K562 (cell line): Measurements from ENCODE around the gene CCDC136. TPM values are rescaled to one million over a fixed set of nuclear protein-coding genes. Genes with fewer than 3 reads are reported as not detected.

Experiments
- BCLAF1 ChIP-seq, 2 experiments: fragments of 450-650 bp in 1 of 2; IDR thresholded peaks; 2 replicates each; pipeline ENCODE4 v1.6.1; 2011 to 2017; ENCODE audit warnings: low read depth in 2 of 2, antibody characterized with exemption in 1 of 2, borderline replicate concordance in 1 of 2, low read length in 1 of 2, mild to moderate bottlenecking in 1 of 2, mixed read lengths in 1 of 2; ENCODE audit not compliant: control insufficient read depth in 1 of 2
- DNMT1 ChIP-seq: fragments of 450-650 bp; IDR thresholded peaks from 2 replicates; pipeline ENCODE4 v1.6.1; 2016; ENCODE audit warnings: antibody characterized with exemption, mild to moderate bottlenecking
- E2F1 ChIP-seq: sonication (generic); formaldehyde crosslinking; IDR thresholded peaks from 2 replicates; pipeline ENCODE4 v1.8.1; 2023; ENCODE audit warnings: mild to moderate bottlenecking, missing genetic modification reagents, moderate library complexity
- MTF1 ChIP-seq: fragments of 250-450 bp; sonication (Bioruptor Pico); IDR thresholded peaks from 2 replicates; pipeline ENCODE4 v1.9.0; 2021; ENCODE audit warnings: moderate library complexity, mild to moderate bottlenecking, inconsistent platforms, borderline replicate concordance
- NBN ChIP-seq: fragments of 450-650 bp; IDR thresholded peaks from 2 replicates; pipeline ENCODE4 v1.6.1; 2016; ENCODE audit warnings: low read depth, mild to moderate bottlenecking
- PRPF4 ChIP-seq: fragments of 200-400 bp; formaldehyde crosslinking; IDR thresholded peaks from one replicate; pipeline ENCODE4 v1.6.1; 2017; ENCODE audit warnings: low read length, low read depth, mild to moderate bottlenecking; ENCODE audit not compliant: insufficient read depth, poor library complexity, severe bottlenecking
- PYGO2 ChIP-seq: fragments of 450-650 bp; IDR thresholded peaks from 2 replicates; pipeline ENCODE4 v1.6.1; 2016; ENCODE audit warnings: mild to moderate bottlenecking, missing genetic modification characterization, moderate library complexity, missing compliant biosample characterization
- TEAD1 ChIP-seq, 2 experiments: fragments of 450-650 bp in 1 of 2; sonication (generic) in 1 of 2; formaldehyde crosslinking; IDR thresholded peaks; 2 replicates each; pipeline versions ENCODE4 v1.4.0 to v1.8.0; 2020 to 2022; ENCODE audit warnings: mild to moderate bottlenecking in 2 of 2, missing genetic modification reagents in 1 of 2
- ZBTB40 ChIP-seq, 2 experiments: fragments of 450-650 bp in 1 of 2; sonication (generic) in 1 of 2; formaldehyde crosslinking in 1 of 2; IDR thresholded peaks; 2 replicates each; pipeline versions ENCODE4 v1.7.1 to v1.9.0; 2016 to 2022; ENCODE audit warnings: inconsistent platforms in 1 of 2, mild to moderate bottlenecking in 1 of 2, missing genetic modification reagents in 1 of 2
- ZNF23 ChIP-seq: fragments of 250-450 bp; sonication (Bioruptor Pico); IDR thresholded peaks from 2 replicates; pipeline ENCODE4 v1.4.0; 2020; ENCODE audit warnings: mild to moderate bottlenecking
- ZNF696 ChIP-seq: fragments of 250-450 bp; sonication (Bioruptor Pico); conservative IDR thresholded peaks from 2 replicates; pipeline ENCODE4 v1.4.0; 2020; ENCODE audit warnings: mild to moderate bottlenecking, moderate library complexity
- polyA plus RNA-seq, 8 experiments: library from polyadenylated mRNA; depleted of rRNA in 4 of 8; stranded (reverse) in 5 of 8; unstranded in 3 of 8; fragments of >200 nt; fragmentation: Nextera tagmentation in 2 of 8; fragmentation: Illumina TruSeq in 1 of 8; extraction: Ambion mirVana in 2 of 8; extraction: Trizol in 1 of 8; gene quantifications; 2 replicates each; pipeline versions ENCODE4 v1.2.1 to v1.2.3, GENCODE V29; 2011 to 2014; ENCODE audit warnings: inconsistent platforms in 1 of 8, missing spikeins in 1 of 8
- total RNA-seq, 7 experiments: library from RNA; depleted of rRNA in 6 of 7; stranded (reverse); fragments of >200 nt in 6 of 7; fragmentation: Illumina TruSeq in 2 of 7; extraction: Trizol in 2 of 7; gene quantifications; 2 replicates each; pipeline versions ENCODE4 v1.2.1 to v1.2.3, GENCODE V29; 2011 to 2021; ENCODE audit warnings: low replicate concordance in 1 of 7

The CCDC136 gene
- total and polyA plus RNA-seq, 9 of the 15 experiments (the other 6 are each of a cell fraction or from before 2014, with no cell fraction given): 2.4 to 40.8 (median 26.5) TPM

- TF ChIP-seq ZBTB40 (IDR thresholded peaks at IDR 0.05): peak; percentile 68
- TF ChIP-seq ZBTB40 (CRISPR knock-in tag; IDR thresholded peaks at IDR 0.05): no peak
- no peak for TF ChIP-seq E2F1
- no peak for TF ChIP-seq BCLAF1 (IDR thresholded peaks at IDR 0.05; ENCODE audit: borderline replicate concordance in 1 of 2, control insufficient read depth in 1 of 2, low read depth in 2 of 2, low read length in 1 of 2)
- TF ChIP-seq TEAD1 (CRISPR knock-in tag; IDR thresholded peaks at IDR 0.05): no peak
- no peak for TF ChIP-seq ZNF696
- TF ChIP-seq NBN: no peak
- TF ChIP-seq MTF1 (CRISPR knock-in tag): no peak
- peak; percentile 64; the same call in 1 of the 2 replicates for TF ChIP-seq ZNF23
- TF ChIP-seq PYGO2 (tag): no peak
- no peak for TF ChIP-seq DNMT1
- no peak for TF ChIP-seq PRPF4
Observed at GRCh38 chr7:128861957-128862570, 70.3 kb downstream of the CCDC136 start (continued).
